HepG2 (cell line): ENCODE results near the gene SFMBT1. TPM values are rescaled to one million over a fixed set of nuclear protein-coding genes. Genes with fewer than 3 reads are reported as not detected.

Experiments used
- ATAC-seq: fragments of 200-7000 bp; cut with Tn5 transposase; 3 replicates; pipeline ENCODE4 v1.9.1; 2020; ENCODE audit warnings: mild to moderate bottlenecking, moderate library complexity
- BruUV-seq: library from RNA; stranded (reverse); fragments of 400-500 nt; replicated peaks from 2 replicates; lab custom pipeline; 2021; lab: Mats Ljungman, UMichigan
- CTCF ChIA-PET: fragments of 300-600 bp; formaldehyde crosslinking; extraction: SDS; loops from one replicate; lab custom pipeline; 2021; ENCODE audit warnings: low total read pairs, inconsistent platforms, low intra/inter-chr PET ratio; lab: Yijun Ruan, JAX
- POLR2A ChIA-PET: fragments of 350-600 bp; sonication (Branson Sonifier 250); formaldehyde crosslinking; loops from one replicate; lab custom pipeline; 2020; ENCODE audit warnings: antibody characterized with exemption, inconsistent platforms; lab: Yijun Ruan, JAX
- DNase-seq: peaks from one replicate; pipeline ENCODE4 v3.0.0-alpha.2; 2015; ENCODE audit warnings: low spot score
- FAIRE-seq: peaks from 3 replicates; lab custom pipeline; 2011; peaks lifted over from hg19 to GRCh38; lab: Jason Lieb, UNC
- H2AFZ ChIP-seq: one replicate; pipeline ENCODE4 v1.6.1; 2011; ENCODE audit warnings: low read length, inconsistent platforms
- H3K27ac ChIP-seq: fragments of 300-600 bp; 3 replicates; pipeline ENCODE4 v1.8.0; 2011; ENCODE audit warnings: mixed run types, mild to moderate bottlenecking, mixed read lengths, low read length, inconsistent platforms; ENCODE audit not compliant: insufficient read depth; ENCODE audit errors: extremely low read length
- H3K27me3 ChIP-seq, 2 experiments: fragments of 200-600 bp in 1 of 2; 2 replicates in 1 of 2; 3 replicates in 1 of 2; pipeline versions ENCODE4 v1.6.0 to v1.8.0; 2011; ENCODE audit warnings: low read length in 2 of 2, mild to moderate bottlenecking in 2 of 2, moderate library complexity in 2 of 2, inconsistent platforms in 1 of 2; ENCODE audit not compliant: insufficient read depth in 2 of 2, control insufficient read depth in 1 of 2
- H3K36me3 ChIP-seq, 2 experiments: fragments of 200-600 bp in 1 of 2; replicated peaks in 1 of 2; 2 replicates in 1 of 2; 3 replicates in 1 of 2; pipeline versions ENCODE4 v1.5.1 to v1.8.0; 2011; ENCODE audit warnings: low read length in 2 of 2, inconsistent platforms in 1 of 2; ENCODE audit not compliant: insufficient read depth in 2 of 2, control insufficient read depth in 1 of 2
- H3K4me1 ChIP-seq: 2 replicates; pipeline ENCODE4 v1.5.1; 2012; ENCODE audit warnings: low read length, inconsistent platforms; ENCODE audit not compliant: insufficient read depth
- H3K4me2 ChIP-seq: 2 replicates; pipeline ENCODE4 v1.6.0; 2011; ENCODE audit warnings: low read depth, low read length, inconsistent platforms
- H3K4me3 ChIP-seq, 3 experiments: fragments of 200-600 bp in 1 of 3; sonication (generic), shearing (Covaris generic) in 1 of 3; replicated peaks in 1 of 3; 2 replicates each; pipeline ENCODE4 v1.5.1; 2011 to 2016; ENCODE audit warnings: low read length in 3 of 3, inconsistent platforms in 2 of 3, low read depth in 2 of 3, mild to moderate bottlenecking in 2 of 3, control low read depth in 1 of 3, mixed read lengths in 1 of 3; ENCODE audit not compliant: insufficient read depth in 1 of 3
- H3K79me2 ChIP-seq: one replicate; pipeline ENCODE4 v1.6.1; 2011; ENCODE audit warnings: low read length, inconsistent platforms; ENCODE audit not compliant: insufficient read depth
- H3K9ac ChIP-seq: 2 replicates; pipeline ENCODE4 v1.6.0; 2011; ENCODE audit warnings: mild to moderate bottlenecking, low read depth, low read length, inconsistent platforms; ENCODE audit not compliant: insufficient read depth
- H3K9me3 ChIP-seq: 2 replicates; pipeline ENCODE4 v1.5.1; 2012; ENCODE audit warnings: mild to moderate bottlenecking, low read length
- H4K20me1 ChIP-seq: 2 replicates; pipeline ENCODE4 v1.6.0; 2011; ENCODE audit warnings: inconsistent platforms, mild to moderate bottlenecking, low read length, moderate library complexity; ENCODE audit not compliant: insufficient read depth
- CCAR2 ChIP-seq: fragments of 200-400 bp; formaldehyde crosslinking; optimal IDR thresholded peaks from 2 replicates; pipeline ENCODE3; 2018; ENCODE audit warnings: low read depth, mild to moderate bottlenecking, low read length, moderate library complexity
- ETV5 ChIP-seq: IDR thresholded peaks from 2 replicates; pipeline ENCODE4 v1.6.1; 2018; ENCODE audit warnings: missing biosample characterization, missing genetic modification reagents, inconsistent platforms, borderline replicate concordance
- HIVEP1 ChIP-seq: sonication (generic); formaldehyde crosslinking; IDR thresholded peaks from 2 replicates; pipeline ENCODE4 v1.4.0; 2020; ENCODE audit warnings: mild to moderate bottlenecking, missing genetic modification reagents
- MBNL3 ChIP-seq: fragments of 250-450 bp; sonication (Bioruptor Pico); conservative IDR thresholded peaks from 2 replicates; pipeline ENCODE4 v1.8.0; 2022; ENCODE audit warnings: mild to moderate bottlenecking, inconsistent platforms
- MTF1 ChIP-seq: sonication (generic); formaldehyde crosslinking; IDR thresholded peaks from 2 replicates; pipeline ENCODE4 v1.5.0; 2020; ENCODE audit warnings: missing genetic modification reagents
- NR1H2 ChIP-seq: sonication (generic); formaldehyde crosslinking; IDR thresholded peaks from 2 replicates; pipeline ENCODE4 v1.8.1; 2022; ENCODE audit warnings: low read depth, missing genetic modification reagents, borderline replicate concordance
- TSC22D2 ChIP-seq: sonication (generic); formaldehyde crosslinking; IDR thresholded peaks from 2 replicates; pipeline ENCODE4 v1.5.1; 2020; ENCODE audit warnings: missing genetic modification reagents, mild to moderate bottlenecking, borderline replicate concordance
- YY1 ChIP-seq: IDR thresholded peaks from 2 replicates; pipeline ENCODE4 v1.6.1; 2011; ENCODE audit warnings: low read length, low read depth, moderate library complexity, mild to moderate bottlenecking; ENCODE audit not compliant: insufficient read depth, insufficient replicate concordance
- ZFAT ChIP-seq: sonication (generic); formaldehyde crosslinking; conservative IDR thresholded peaks from 2 replicates; pipeline ENCODE4 v1.8.1; 2023; ENCODE audit warnings: missing genetic modification reagents, inconsistent platforms
- ZNF101 ChIP-seq: sonication (generic); formaldehyde crosslinking; IDR thresholded peaks from 2 replicates; pipeline ENCODE4 v1.4.0; 2020; ENCODE audit warnings: mild to moderate bottlenecking, low read depth, missing genetic modification reagents, borderline replicate concordance
- ZNF354B ChIP-seq: sonication (generic); formaldehyde crosslinking; IDR thresholded peaks from 2 replicates; pipeline ENCODE4 v1.8.0; 2022; ENCODE audit warnings: mild to moderate bottlenecking, missing genetic modification reagents
- ZNF552 ChIP-seq: sonication (generic); formaldehyde crosslinking; IDR thresholded peaks from 2 replicates; pipeline ENCODE4 v1.9.0; 2022; ENCODE audit warnings: missing genetic modification reagents, mild to moderate bottlenecking, borderline replicate concordance
- ZNF790 ChIP-seq: sonication (generic); formaldehyde crosslinking; IDR thresholded peaks from 2 replicates; pipeline ENCODE4 v1.8.0; 2022; ENCODE audit warnings: missing genetic modification reagents, mild to moderate bottlenecking, borderline replicate concordance
- WGBS: methylation state at CpG from one replicate; pipeline ENCODE4 v1.1.6; 2017; ENCODE audit warnings: low lambda C conversion rate; 5-methylcytosine and 5-hydroxymethylcytosine counted together
- in situ Hi-C: cut with HindIII; loops from 2 replicates; pipeline ENCODE4 v1.10.0; 2017; ENCODE audit warnings: low pct_unique_long_range_greater_than_20kb; ENCODE audit not compliant: extremely low pct_ligation_motif_present
- intact Hi-C: fragments of 100-400 bp; cut with micrococcal nuclease; formaldehyde crosslinking; loops from one replicate; pipeline ENCODE4 v1.10.0; 2022; ENCODE audit not compliant: unreplicated experiment
- polyA plus RNA-seq, 8 experiments: library from polyadenylated mRNA; depleted of rRNA in 3 of 8; stranded (reverse) in 7 of 8; unstranded in 1 of 8; fragments of >200 nt; fragmentation: Illumina TruSeq in 4 of 8; extraction: Trizol in 4 of 8; gene quantifications; 2 replicates each; pipeline versions ENCODE4 v1.2.1 to v1.2.3, GENCODE V29; 2011 to 2016; ENCODE audit warnings: low read depth in 4 of 8, missing spikeins in 1 of 8, mixed read lengths in 1 of 8; ENCODE audit not compliant: insufficient read depth in 1 of 8
- total RNA-seq, 5 experiments: library from RNA; depleted of rRNA; stranded (reverse); fragments of >200 nt; fragmentation: Illumina TruSeq; extraction: Trizol; gene quantifications; 2 replicates each; pipeline ENCODE4 v1.2.3, GENCODE V29; 2016; ENCODE audit warnings: low read depth in 1 of 5
- TF ChIP-seq, protein P1 (sequence below): sonication (generic); formaldehyde crosslinking; IDR thresholded peaks from 2 replicates; pipeline ENCODE4 v1.4.0; 2020; ENCODE audit warnings: missing genetic modification reagents
- TF ChIP-seq, protein P2 (sequence below): sonication (generic); formaldehyde crosslinking; IDR thresholded peaks from 2 replicates; pipeline ENCODE4 v1.8.0; 2022; ENCODE audit warnings: mild to moderate bottlenecking, missing genetic modification reagents, moderate library complexity
- TF ChIP-seq, protein P3 (sequence below): sonication (generic); formaldehyde crosslinking; IDR thresholded peaks from 2 replicates; pipeline ENCODE4 v1.5.1; 2020; ENCODE audit warnings: missing genetic modification reagents, mild to moderate bottlenecking, borderline replicate concordance

Gene SFMBT1
- total and polyA plus RNA-seq, 2 of the 13 experiments (the other 11 are each of a cell fraction or from before 2014, with no cell fraction given), result 3.8 to 12.8 TPM

DNA sequence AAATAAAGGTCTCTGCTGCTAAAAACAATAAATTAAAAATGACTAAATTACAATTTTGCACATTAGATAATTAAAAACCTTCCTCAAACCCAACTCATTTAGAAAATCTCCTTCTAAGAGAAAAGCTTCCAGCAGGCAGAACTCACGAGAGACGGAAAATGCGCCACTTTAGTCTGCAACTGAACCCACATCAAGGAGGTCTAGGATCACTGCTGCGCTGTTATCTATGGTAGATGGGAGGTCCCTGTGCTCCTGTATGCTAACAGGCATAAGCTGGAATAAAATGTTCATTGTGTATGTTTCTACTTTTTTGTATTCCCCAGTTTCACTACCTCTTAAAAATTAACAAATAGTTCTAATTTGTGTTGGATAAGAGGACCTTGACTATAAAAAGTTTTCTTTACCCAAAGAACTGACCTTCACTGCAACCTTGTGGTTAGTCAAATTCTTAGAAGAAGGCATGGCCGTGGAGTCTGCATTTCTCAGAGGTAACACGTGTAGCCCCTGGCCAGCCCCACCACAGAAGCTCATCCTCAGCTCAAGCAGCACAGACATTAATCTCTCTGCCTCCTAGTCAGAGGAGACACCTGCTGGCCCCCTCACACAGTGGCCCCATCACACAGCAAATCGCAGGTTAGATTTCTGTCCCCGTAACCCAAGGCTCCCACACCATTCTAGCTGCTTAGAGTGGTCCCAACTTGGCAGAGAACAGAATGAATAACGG lies 170.8 kb downstream of the SFMBT1 start (continued):
- TF ChIP-seq ZNF354B (no peak), ZFAT (CRISPR knock-in tag) (no peak), CCAR2 (no peak), TSC22D2 (CRISPR knock-in tag) (no peak), MTF1 (no peak), MBNL3 (CRISPR knock-in tag) (no peak)
- TF ChIP-seq, protein P1, sequence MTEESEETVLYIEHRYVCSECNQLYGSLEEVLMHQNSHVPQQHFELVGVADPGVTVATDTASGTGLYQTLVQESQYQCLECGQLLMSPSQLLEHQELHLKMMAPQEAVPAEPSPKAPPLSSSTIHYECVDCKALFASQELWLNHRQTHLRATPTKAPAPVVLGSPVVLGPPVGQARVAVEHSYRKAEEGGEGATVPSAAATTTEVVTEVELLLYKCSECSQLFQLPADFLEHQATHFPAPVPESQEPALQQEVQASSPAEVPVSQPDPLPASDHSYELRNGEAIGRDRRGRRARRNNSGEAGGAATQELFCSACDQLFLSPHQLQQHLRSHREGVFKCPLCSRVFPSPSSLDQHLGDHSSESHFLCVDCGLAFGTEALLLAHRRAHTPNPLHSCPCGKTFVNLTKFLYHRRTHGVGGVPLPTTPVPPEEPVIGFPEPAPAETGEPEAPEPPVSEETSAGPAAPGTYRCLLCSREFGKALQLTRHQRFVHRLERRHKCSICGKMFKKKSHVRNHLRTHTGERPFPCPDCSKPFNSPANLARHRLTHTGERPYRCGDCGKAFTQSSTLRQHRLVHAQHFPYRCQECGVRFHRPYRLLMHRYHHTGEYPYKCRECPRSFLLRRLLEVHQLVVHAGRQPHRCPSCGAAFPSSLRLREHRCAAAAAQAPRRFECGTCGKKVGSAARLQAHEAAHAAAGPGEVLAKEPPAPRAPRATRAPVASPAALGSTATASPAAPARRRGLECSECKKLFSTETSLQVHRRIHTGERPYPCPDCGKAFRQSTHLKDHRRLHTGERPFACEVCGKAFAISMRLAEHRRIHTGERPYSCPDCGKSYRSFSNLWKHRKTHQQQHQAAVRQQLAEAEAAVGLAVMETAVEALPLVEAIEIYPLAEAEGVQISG (CRISPR knock-in tag), result no peak

DNA sequence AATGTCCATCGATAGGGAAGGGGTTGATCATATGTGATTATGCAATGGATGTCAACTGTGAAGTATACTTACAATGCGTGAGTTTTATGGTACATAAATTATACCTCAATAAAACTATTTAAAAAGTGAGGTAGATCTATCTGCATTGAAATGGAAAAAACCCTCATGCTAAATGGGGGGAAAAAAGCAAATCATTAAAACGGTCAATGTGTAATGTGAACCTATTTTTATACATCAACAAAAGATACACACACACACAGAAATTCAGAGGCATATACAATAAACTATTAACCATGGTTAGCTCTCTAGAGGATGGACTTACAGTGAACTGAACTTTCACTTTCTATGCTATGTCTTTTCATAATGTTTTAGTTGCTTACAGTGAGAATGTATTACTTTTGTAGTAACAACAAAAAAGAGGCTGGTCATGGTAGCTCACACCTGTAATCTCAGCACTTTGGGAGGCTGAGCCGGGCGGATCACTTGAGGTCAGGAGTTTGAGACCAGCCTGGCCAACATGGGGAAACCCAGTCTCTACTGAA lies 171.6 kb downstream of the SFMBT1 start:
- DNase-seq (no peak), FAIRE-seq (no peak), ATAC-seq (no peak)
- in situ Hi-C loops, result no loop called here
- peaks cover 36% of the 10 kb centered on the region for H3K4me1 ChIP-seq
- no peaks in the 10 kb centered on the region for H3K79me2 ChIP-seq
- no peak overlapping the region for H3K4me3 ChIP-seq
- POLR2A ChIA-PET, result no interaction called here
- no peak overlapping the region for H3K4me2 ChIP-seq
- no peak overlapping the region for H2AFZ ChIP-seq
- no peaks in the 10 kb centered on the region for H3K27me3 ChIP-seq
- H4K20me1 ChIP-seq, result no peaks in the 10 kb centered on the region
- H3K9ac ChIP-seq, result no peak overlapping the region
- no peaks in the 10 kb centered on the region for H3K9me3 ChIP-seq
- H3K36me3 ChIP-seq, result 0 out of 5 replicates have a peak, but pooled peaks cover 0 to 3% of the 10 kb centered on the region in 2 experiments
- 96% methylated on average over 5 of the region's 5 CpGs for WGBS
- intact Hi-C loops, result no loop called here
- CTCF ChIA-PET, result no interaction called here
- no peak overlapping the region for H3K27ac ChIP-seq
- no TSS peak for BruUV-seq
- TF ChIP-seq NR1H2 (CRISPR knock-in tag), result no peak
- TF ChIP-seq ZNF552 (CRISPR knock-in tag), result no peak
- TF ChIP-seq, protein P2, sequence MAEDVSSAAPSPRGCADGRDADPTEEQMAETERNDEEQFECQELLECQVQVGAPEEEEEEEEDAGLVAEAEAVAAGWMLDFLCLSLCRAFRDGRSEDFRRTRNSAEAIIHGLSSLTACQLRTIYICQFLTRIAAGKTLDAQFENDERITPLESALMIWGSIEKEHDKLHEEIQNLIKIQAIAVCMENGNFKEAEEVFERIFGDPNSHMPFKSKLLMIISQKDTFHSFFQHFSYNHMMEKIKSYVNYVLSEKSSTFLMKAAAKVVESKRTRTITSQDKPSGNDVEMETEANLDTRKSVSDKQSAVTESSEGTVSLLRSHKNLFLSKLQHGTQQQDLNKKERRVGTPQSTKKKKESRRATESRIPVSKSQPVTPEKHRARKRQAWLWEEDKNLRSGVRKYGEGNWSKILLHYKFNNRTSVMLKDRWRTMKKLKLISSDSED (CRISPR knock-in tag), result no peak
- no peak for TF ChIP-seq ETV5
- no peak for TF ChIP-seq HIVEP1 (CRISPR knock-in tag)
- no peak for TF ChIP-seq YY1
- TF ChIP-seq ZNF101, result no peak
- TF ChIP-seq ZNF790 (CRISPR knock-in tag), result no peak
- TF ChIP-seq, protein P3, sequence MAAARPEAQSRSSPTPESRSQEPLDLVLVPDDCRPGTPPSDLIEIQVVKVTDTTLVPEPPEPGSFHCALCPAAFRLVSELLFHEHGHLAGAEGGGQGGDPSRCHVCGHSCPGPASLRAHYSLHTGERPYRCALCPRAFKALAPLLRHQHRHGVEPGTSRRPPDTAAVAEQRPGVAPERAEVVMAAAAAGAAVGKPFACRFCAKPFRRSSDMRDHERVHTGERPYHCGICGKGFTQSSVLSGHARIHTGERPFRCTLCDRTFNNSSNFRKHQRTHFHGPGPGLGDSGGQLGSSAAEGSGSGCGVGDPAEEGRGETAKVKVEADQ, result no peak
